GM23248 (cell line): ENCODE results near the gene ARHGAP26. TPM values are rescaled to one million over a fixed set of nuclear protein-coding genes. Genes with fewer than 3 reads are reported as not detected.

Source experiments
- DNase-seq: peaks from one replicate; pipeline ENCODE4 v3.0.0-alpha.2; 2015
- H2AFZ ChIP-seq: fragments of 200-600 bp; sonication (generic); 2 replicates; pipeline ENCODE4 v1.6.1; 2016; ENCODE audit warnings: antibody characterized with exemption
- H3F3A ChIP-seq: fragments of 200-600 bp; sonication (generic); 2 replicates; pipeline ENCODE4 v1.6.1; 2016; ENCODE audit warnings: mild to moderate bottlenecking, antibody characterized with exemption, mixed run types; ENCODE audit not compliant: insufficient read depth
- H3K27ac ChIP-seq: fragments of 200-600 bp; sonication (generic); 2 replicates; pipeline ENCODE4 v1.5.1; 2016; ENCODE audit warnings: mild to moderate bottlenecking
- H3K27me3 ChIP-seq: fragments of 200-600 bp; sonication (generic); replicated peaks from 2 replicates; pipeline ENCODE4 v1.6.1; 2016; ENCODE audit warnings: mild to moderate bottlenecking; ENCODE audit not compliant: insufficient read depth
- H3K36me3 ChIP-seq: fragments of 200-600 bp; sonication (generic); 2 replicates; pipeline ENCODE4 v1.6.1; 2016; ENCODE audit warnings: low read depth, mild to moderate bottlenecking
- H3K4me1 ChIP-seq: fragments of 200-600 bp; sonication (generic); 2 replicates; pipeline ENCODE4 v1.6.1; 2016; ENCODE audit warnings: mild to moderate bottlenecking; ENCODE audit not compliant: insufficient read depth
- H3K4me2 ChIP-seq: fragments of 200-600 bp; sonication (generic); one replicate; pipeline ENCODE4 v1.6.1; 2016; ENCODE audit warnings: mild to moderate bottlenecking; ENCODE audit not compliant: unreplicated experiment
- H3K4me3 ChIP-seq: fragments of 200-600 bp; sonication (generic); 2 replicates; pipeline ENCODE4 v1.5.1; 2016; ENCODE audit warnings: mild to moderate bottlenecking
- H3K79me2 ChIP-seq: fragments of 200-600 bp; sonication (generic); 2 replicates; pipeline ENCODE4 v1.6.1; 2016; ENCODE audit warnings: mild to moderate bottlenecking; ENCODE audit not compliant: insufficient read depth
- H3K9ac ChIP-seq: fragments of 200-600 bp; sonication (generic); 2 replicates; pipeline ENCODE4 v1.6.1; 2016; ENCODE audit warnings: mild to moderate bottlenecking
- H3K9me2 ChIP-seq: fragments of 200-600 bp; sonication (generic); 2 replicates; pipeline ENCODE4 v1.6.1; 2016; ENCODE audit warnings: mixed run types, mild to moderate bottlenecking, moderate library complexity; ENCODE audit not compliant: insufficient read depth
- H3K9me3 ChIP-seq: fragments of 200-600 bp; sonication (generic); one replicate; pipeline ENCODE4 v1.6.1; 2017; ENCODE audit warnings: low read depth
- H4K20me1 ChIP-seq: fragments of 200-600 bp; sonication (generic); 2 replicates; pipeline ENCODE4 v1.6.0; 2016; ENCODE audit not compliant: insufficient read depth
- EZH2 ChIP-seq: fragments of 200-600 bp; sonication (generic); IDR thresholded peaks from 2 replicates; pipeline ENCODE4 v1.6.1; 2018; ENCODE audit warnings: antibody characterized with exemption, mild to moderate bottlenecking; ENCODE audit not compliant: insufficient read depth, poor library complexity, severe bottlenecking
- EZH2phosphoT487 ChIP-seq: fragments of 200-600 bp; sonication (generic); IDR thresholded peaks from 2 replicates; pipeline ENCODE4 v1.6.1; 2018; ENCODE audit warnings: antibody characterized with exemption, moderate library complexity, mild to moderate bottlenecking, low read depth; ENCODE audit not compliant: insufficient read depth
- WGBS, 2 experiments: methylation state at CpG; one replicate each; pipeline ENCODE4 v1.1.6; 2015 to 2017; ENCODE audit warnings: low lambda C conversion rate in 2 of 2, low coverage in 1 of 2; ENCODE audit errors: missing lambda C conversion rate in 2 of 2; 5-methylcytosine and 5-hydroxymethylcytosine counted together
- in situ Hi-C: fragments of 300-500 bp; cut with MboI; formaldehyde crosslinking; loops from 2 replicates; pipeline ENCODE4 v1.15.0; 2020
- polyA plus RNA-seq: library from polyadenylated mRNA; unstranded; fragments of >200 nt; fragmentation: Nextera tagmentation; extraction: Ambion mirVana; gene quantifications from 2 replicates; pipeline ENCODE4 v1.2.1, GENCODE V29; 2016
- total RNA-seq: library from RNA; depleted of rRNA; stranded (reverse); fragments of >200 nt; shearing (Covaris generic); gene quantifications from 2 replicates; pipeline ENCODE4 v1.2.3, GENCODE V29; 2014

The ARHGAP26 gene
- total and polyA plus RNA-seq, 2 experiments from 2014 or later, result 1.6 to 1.7 TPM

- Histone ChIP-seq H3F3A (peaks cover 59% of the 10 kb centered on the region), H3K4me1 (peaks cover 55% of the 10 kb centered on the region), H2AFZ (no peak overlapping the region), H3K4me2 (peak overlapping the region; percentile 31), H3K27me3 (no peaks in the 10 kb centered on the region), H4K20me1 (no peaks in the 10 kb centered on the region), H3K9me3 (no peaks in the 10 kb centered on the region), H3K27ac (peak overlapping the region; percentile 27; the same call in 1 of the 2 replicates), H3K4me3 (no peak overlapping the region), H3K79me2 (no peaks in the 10 kb centered on the region), H3K9ac (no peak overlapping the region), H3K36me3 (no peaks in the 10 kb centered on the region), H3K9me2 (no peaks in the 10 kb centered on the region)
- peak; percentile 11 for DNase-seq
- WGBS, 2 experiments, result 94% methylated on average over 3 of the region's 3 CpGs
- TF ChIP-seq EZH2 (no peak), EZH2phosphoT487 (no peak)
- in situ Hi-C loops, result no loop called here
Observed at GRCh38 chr5:143196601-143197259, 426.6 kb downstream of the ARHGAP26 start.

GRCh38 chr5:143197260-143197656 lies 427.1 kb downstream of the ARHGAP26 start:
- peak; percentile 62 for DNase-seq
- Histone ChIP-seq H3K9me3 (no peaks in the 10 kb centered on the region), H4K20me1 (no peaks in the 10 kb centered on the region), H3K9me2 (no peaks in the 10 kb centered on the region), H3K27ac (peak overlapping the region; percentile 27; the same call in 1 of the 2 replicates), H3K4me1 (peaks cover 59% of the 10 kb centered on the region), H3K79me2 (no peaks in the 10 kb centered on the region), H3K4me3 (no peak overlapping the region), H3K4me2 (peak overlapping the region; percentile 31), H2AFZ (no peak overlapping the region), H3K36me3 (no peaks in the 10 kb centered on the region), H3K27me3 (no peaks in the 10 kb centered on the region), H3K9ac (no peak overlapping the region), H3F3A (peaks cover 59% of the 10 kb centered on the region)
- no peak for TF ChIP-seq EZH2
- no peak for TF ChIP-seq EZH2phosphoT487
- in situ Hi-C loops, result no loop called here

- WGBS, 2 experiments, result 82 to 89% methylated on average over 4 of the region's 4 CpGs
- H3K79me2 ChIP-seq, result no peaks in the 10 kb centered on the region
- H3K9me3 ChIP-seq, result no peaks in the 10 kb centered on the region
- in situ Hi-C loops, result no loop called here
- TF ChIP-seq EZH2 (no peak), EZH2phosphoT487 (no peak)
- H4K20me1 ChIP-seq, result no peaks in the 10 kb centered on the region
- H3K4me3 ChIP-seq, result no peak overlapping the region
- H2AFZ ChIP-seq, result no peak overlapping the region
- no peak overlapping the region for H3K27ac ChIP-seq
- H3F3A ChIP-seq, result peaks cover 59% of the 10 kb centered on the region
- no peak for DNase-seq
- no peaks in the 10 kb centered on the region for H3K9me2 ChIP-seq
- H3K27me3 ChIP-seq, result no peaks in the 10 kb centered on the region
- H3K9ac ChIP-seq, result no peak overlapping the region
- no peak overlapping the region for H3K4me2 ChIP-seq
- no peaks in the 10 kb centered on the region for H3K36me3 ChIP-seq
- peaks cover 59% of the 10 kb centered on the region for H3K4me1 ChIP-seq
Observed at GRCh38 chr5:143198332-143198731, 428.2 kb downstream of the ARHGAP26 start.

- in situ Hi-C loops, result no loop called here
Observed at GRCh38 chr5:143199161-143199560, 429.0 kb downstream of the ARHGAP26 start.

More at GRCh38 chr5:143199161-143199560, 429.0 kb downstream of the ARHGAP26 start:
- Histone ChIP-seq H2AFZ (no peak overlapping the region), H3K79me2 (no peaks in the 10 kb centered on the region), H3K4me2 (no peak overlapping the region), H3K27me3 (no peaks in the 10 kb centered on the region), H3F3A (peaks cover 59% of the 10 kb centered on the region), H3K4me3 (no peak overlapping the region), H3K27ac (no peak overlapping the region), H3K9me3 (no peaks in the 10 kb centered on the region), H3K9ac (no peak overlapping the region), H3K4me1 (peaks cover 55% of the 10 kb centered on the region), H4K20me1 (no peaks in the 10 kb centered on the region), H3K9me2 (no peaks in the 10 kb centered on the region), H3K36me3 (no peaks in the 10 kb centered on the region)
- WGBS, 2 experiments, result 96 to 98% methylated on average over 1 of the region's 1 CpG
- no peak for DNase-seq
- TF ChIP-seq EZH2phosphoT487, result no peak
- TF ChIP-seq EZH2, result no peak
